Neuronal stem cell (in vitro differentiated cells): ENCODE results near the gene ENAH.

Experiments used
- DNase-seq: peaks from one replicate; pipeline ENCODE4 v3.0.0-alpha.2; 2013; ENCODE audit warnings: low spot score
- H2AFZ ChIP-seq: one replicate; pipeline ENCODE4 v1.6.1; 2013; ENCODE audit warnings: mild to moderate bottlenecking, low read length, inconsistent platforms
- H2AK5ac ChIP-seq: 2 replicates; pipeline ENCODE4 v1.6.1; 2013; ENCODE audit warnings: low read depth, mild to moderate bottlenecking, inconsistent platforms, low read length, moderate library complexity, mixed read lengths
- H2BK120ac ChIP-seq: 2 replicates; pipeline ENCODE4 v1.6.1; 2013; ENCODE audit warnings: low read depth, mild to moderate bottlenecking, inconsistent platforms, low read length, moderate library complexity, mixed read lengths
- H2BK12ac ChIP-seq: one replicate; pipeline ENCODE4 v1.6.1; 2013; ENCODE audit warnings: low read length, inconsistent platforms
- H2BK15ac ChIP-seq: 2 replicates; pipeline ENCODE4 v1.6.1; 2013; ENCODE audit warnings: mild to moderate bottlenecking, low read length, inconsistent platforms, mixed read lengths
- H2BK5ac ChIP-seq: one replicate; pipeline ENCODE4 v1.6.1; 2013; ENCODE audit warnings: inconsistent platforms, mild to moderate bottlenecking, low read length, moderate library complexity
- H3K14ac ChIP-seq: one replicate; pipeline ENCODE4 v1.6.1; 2013; ENCODE audit warnings: low read length, inconsistent platforms
- H3K18ac ChIP-seq: 2 replicates; pipeline ENCODE4 v1.6.1; 2013; ENCODE audit warnings: low read length, inconsistent platforms
- H3K23ac ChIP-seq: 2 replicates; pipeline ENCODE4 v1.6.1; 2013; ENCODE audit warnings: low read depth, mild to moderate bottlenecking, mixed read lengths, low read length, inconsistent platforms; ENCODE audit not compliant: poor library complexity
- H3K27ac ChIP-seq: replicated peaks from 3 replicates; pipeline ENCODE4 v1.5.1; 2013; ENCODE audit warnings: low read length, inconsistent platforms
- H3K27me3 ChIP-seq, 3 experiments: 2 replicates each; pipeline ENCODE4 v1.6.1; 2013; ENCODE audit warnings: low read length in 3 of 3, mild to moderate bottlenecking in 2 of 3, inconsistent platforms in 1 of 3, low read depth in 1 of 3, mixed read lengths in 1 of 3, moderate library complexity in 1 of 3; ENCODE audit not compliant: control insufficient read depth in 3 of 3, insufficient read depth in 3 of 3
- H3K36me3 ChIP-seq, 2 donors: replicated peaks in 1 of 2; 2 replicates each; pipeline ENCODE4 v1.6.1; 2013; ENCODE audit warnings: low read length in 2 of 2; ENCODE audit not compliant: control insufficient read depth in 2 of 2, insufficient read depth in 2 of 2
- H3K4ac ChIP-seq: 2 replicates; pipeline ENCODE4 v1.6.1; 2013; ENCODE audit warnings: inconsistent platforms, mild to moderate bottlenecking, low read length, moderate library complexity
- H3K4me1 ChIP-seq, 2 donors: 1 replicate in 1 of 2; 2 replicates in 1 of 2; pipeline ENCODE4 v1.6.1; 2013; ENCODE audit warnings: low read length in 2 of 2, low read depth in 1 of 2; ENCODE audit not compliant: control insufficient read depth in 2 of 2, insufficient read depth in 1 of 2
- H3K4me2 ChIP-seq: one replicate; pipeline ENCODE4 v1.6.1; 2013; ENCODE audit warnings: mild to moderate bottlenecking, low read length, inconsistent platforms; ENCODE audit not compliant: insufficient read depth, poor library complexity, severe bottlenecking
- H3K4me3 ChIP-seq, 2 donors: 2 replicates each; pipeline ENCODE4 v1.5.1; 2013; ENCODE audit warnings: low read length in 2 of 2, mild to moderate bottlenecking in 2 of 2, inconsistent platforms in 1 of 2, moderate library complexity in 1 of 2
- H3K79me1 ChIP-seq: one replicate; pipeline ENCODE4 v1.6.1; 2013; ENCODE audit warnings: low read depth, mild to moderate bottlenecking, inconsistent platforms, low read length, moderate library complexity
- H3K9ac ChIP-seq: one replicate; pipeline ENCODE4 v1.6.1; 2013; ENCODE audit warnings: mild to moderate bottlenecking, low read depth, low read length, inconsistent platforms; ENCODE audit not compliant: poor library complexity
- H3K9me3 ChIP-seq, 2 donors: replicated peaks in 1 of 2; 2 replicates each; pipeline versions ENCODE3 to v1.6.1; 2013; ENCODE audit warnings: low read length in 2 of 2, mild to moderate bottlenecking in 2 of 2, inconsistent platforms in 1 of 2, low read depth in 1 of 2, mixed read lengths in 1 of 2, moderate library complexity in 1 of 2; ENCODE audit not compliant: control insufficient read depth in 2 of 2, insufficient read depth in 1 of 2
- H4K8ac ChIP-seq: one replicate; pipeline ENCODE4 v1.6.1; 2013; ENCODE audit warnings: low read depth, mild to moderate bottlenecking, inconsistent platforms, low read length, moderate library complexity
- H4K91ac ChIP-seq: one replicate; pipeline ENCODE4 v1.6.1; 2013; ENCODE audit warnings: low read length, low read depth, mild to moderate bottlenecking, inconsistent platforms; ENCODE audit not compliant: poor library complexity
- WGBS, 2 donors: extraction: QIAGEN DNeasy Blood & Tissue Kit; methylation state at CpG; one replicate each; pipeline ENCODE4 v1.1.7; 2013; ENCODE audit warnings: missing lambda C conversion rate in 2 of 2, mixed read lengths in 1 of 2; ENCODE audit not compliant: insufficient read length in 2 of 2, insufficient replicate concordance in 1 of 2; ENCODE audit errors: extremely low coverage in 2 of 2; 5-methylcytosine and 5-hydroxymethylcytosine counted together

ENAH gene

DNA sequence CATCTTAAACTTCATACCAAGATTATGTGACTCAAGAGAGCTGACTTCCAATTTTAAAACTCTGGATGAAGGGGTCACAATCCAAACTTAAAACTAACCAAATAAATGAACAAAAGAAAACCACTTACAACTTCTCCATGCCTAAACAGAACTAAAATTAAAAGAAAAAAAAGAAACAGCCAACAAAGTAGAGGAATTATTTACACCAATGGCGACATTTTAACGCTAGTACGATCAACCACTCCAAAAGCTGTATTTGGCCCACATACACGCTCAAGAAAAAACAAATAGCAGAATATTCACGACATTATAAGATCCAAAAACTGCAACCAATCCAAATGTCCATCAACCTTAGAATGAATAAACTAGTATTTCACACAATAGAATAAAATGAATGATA lies 42.4 kb downstream of the ENAH start:
- H3K4me2 ChIP-seq, result no peak overlapping the region
- no CpG with 5 or more reads among the region's 5 CpGs for whole genome bisulfite sequencing, 2 donors
- H2AFZ ChIP-seq, result no peak overlapping the region
- H3K27me3 ChIP-seq, result no peaks in the 10 kb centered on the region
- peaks cover 0 to 16% of the 10 kb centered on the region in 2 donors for H3K36me3 ChIP-seq
- no peak for DNase-seq
- H3K27ac ChIP-seq, result no peak overlapping the region
- no peak overlapping the region for H2BK12ac ChIP-seq
- H2BK5ac ChIP-seq, result no peak overlapping the region
- H2BK120ac ChIP-seq, result no peak overlapping the region
- no peak overlapping the region for H3K14ac ChIP-seq
- H3K79me1 ChIP-seq, result no peaks in the 10 kb centered on the region
- no peak overlapping the region for H3K23ac ChIP-seq
- no peak overlapping the region for H3K4ac ChIP-seq
- no peak overlapping the region for H2BK15ac ChIP-seq
- no peak overlapping the region for H4K8ac ChIP-seq
- H4K91ac ChIP-seq, result no peak overlapping the region
- H2AK5ac ChIP-seq, result no peak overlapping the region
- no peak overlapping the region for H3K18ac ChIP-seq
- no peak overlapping the region for H3K4me3 ChIP-seq
- H3K9me3 ChIP-seq, result peaks cover 0 to 24% of the 10 kb centered on the region in 2 donors
- H3K4me1 ChIP-seq, result peaks cover 0 to 5% of the 10 kb centered on the region in 2 donors
- H3K9ac ChIP-seq, result no peak overlapping the region

DNA sequence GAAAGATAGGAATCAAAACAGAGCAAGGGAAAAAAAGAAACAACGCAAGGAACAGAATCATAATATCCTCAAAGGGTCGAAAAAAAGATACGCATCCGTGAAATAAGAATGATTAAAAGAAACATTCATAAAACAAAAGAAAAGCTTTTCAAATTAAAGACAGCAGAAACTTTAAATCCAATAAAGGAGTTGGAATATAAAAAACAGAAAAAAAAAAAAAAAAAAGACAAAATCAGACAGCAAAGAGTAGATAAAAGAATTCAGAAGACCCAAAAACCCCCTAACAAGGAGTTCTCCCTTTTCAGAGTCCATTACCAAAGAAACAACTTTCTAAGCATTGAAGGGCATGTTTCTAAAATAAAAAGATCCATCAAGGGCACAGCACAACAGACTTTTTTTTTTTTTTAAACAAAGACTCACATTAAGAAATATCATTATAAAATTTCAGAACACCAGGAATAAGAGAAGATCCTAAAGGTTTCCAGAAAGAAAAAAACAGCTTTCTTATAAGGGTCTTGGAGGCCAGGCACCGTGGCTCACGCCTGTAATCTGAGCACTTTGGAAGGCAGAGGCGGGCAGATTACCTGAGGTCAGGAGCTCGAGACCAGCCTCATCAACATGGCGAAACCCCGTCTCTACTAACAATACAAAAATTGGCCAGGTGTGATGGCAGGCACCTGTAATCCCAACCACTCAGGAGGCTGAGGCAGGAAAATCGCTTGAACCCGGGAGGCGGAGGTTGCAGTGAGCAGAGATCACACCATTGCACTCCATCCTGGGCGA lies 44.7 kb downstream of the ENAH start:
- H3K36me3 ChIP-seq, result peaks cover 0 to 11% of the 10 kb centered on the region in 2 donors
- no peak overlapping the region for H3K23ac ChIP-seq
- no peak overlapping the region for H3K14ac ChIP-seq
- no peaks in the 10 kb centered on the region for H3K27me3 ChIP-seq
- no peak overlapping the region for H3K4me3 ChIP-seq
- H4K91ac ChIP-seq, result no peak overlapping the region
- H2BK15ac ChIP-seq, result no peak overlapping the region
- WGBS, 2 donors, result no CpG with 5 or more reads among the region's 14 CpGs
- H3K9ac ChIP-seq, result no peak overlapping the region
- H3K4me2 ChIP-seq, result no peak overlapping the region
- H3K9me3 ChIP-seq, result peaks cover 0 to 13% of the 10 kb centered on the region in 2 donors
- no peak overlapping the region for H4K8ac ChIP-seq
- no peak overlapping the region for H3K4ac ChIP-seq
- H2AFZ ChIP-seq, result no peak overlapping the region
- no peak overlapping the region for H2BK120ac ChIP-seq
- no peak overlapping the region for H2BK12ac ChIP-seq
- H2AK5ac ChIP-seq, result no peak overlapping the region
- no peak overlapping the region for H3K27ac ChIP-seq
- no peak for DNase-seq
- H3K4me1 ChIP-seq, result peaks cover 3 to 5% of the 10 kb centered on the region in 2 donors
- no peak overlapping the region for H2BK5ac ChIP-seq
- no peak overlapping the region for H3K18ac ChIP-seq
- no peaks in the 10 kb centered on the region for H3K79me1 ChIP-seq

DNA sequence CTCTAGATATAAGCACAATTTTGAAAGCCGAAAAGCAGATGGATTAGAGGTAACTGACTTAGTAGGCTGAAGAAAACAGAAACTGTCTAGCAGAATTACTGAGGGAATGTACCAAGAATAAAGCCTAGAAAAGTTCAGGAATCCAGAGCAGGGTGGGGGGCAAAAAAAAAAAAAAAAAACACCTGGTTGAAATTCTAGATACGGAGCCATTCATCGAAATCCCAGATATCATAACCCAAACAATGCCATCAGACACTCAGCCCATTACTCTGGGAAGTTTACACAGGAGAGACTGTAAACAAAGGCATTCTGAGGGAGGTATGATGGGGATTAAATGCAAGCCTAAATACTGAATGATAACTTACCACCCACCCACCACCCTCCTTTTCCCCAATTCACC lies 45.6 kb downstream of the ENAH start:
- no peak overlapping the region for H4K91ac ChIP-seq
- no peak overlapping the region for H3K27ac ChIP-seq
- H2BK120ac ChIP-seq, result no peak overlapping the region
- H3K27me3 ChIP-seq, result no peaks in the 10 kb centered on the region
- no peak overlapping the region for H2AK5ac ChIP-seq
- H3K4me3 ChIP-seq, result no peak overlapping the region
- no peak overlapping the region for H3K4me2 ChIP-seq
- WGBS, 2 donors, result no CpG with 5 or more reads among the region's 3 CpGs
- H4K8ac ChIP-seq, result no peak overlapping the region
- no peak for DNase-seq
- H2BK5ac ChIP-seq, result no peak overlapping the region
- H3K4ac ChIP-seq, result no peak overlapping the region
- H3K9me3 ChIP-seq, result peaks cover 0 to 13% of the 10 kb centered on the region in 2 donors
- no peaks in the 10 kb centered on the region for H3K79me1 ChIP-seq
- no peak overlapping the region for H3K14ac ChIP-seq
- no peak overlapping the region for H3K9ac ChIP-seq
- H2AFZ ChIP-seq, result no peak overlapping the region
- no peak overlapping the region for H3K18ac ChIP-seq
- peaks cover 0 to 11% of the 10 kb centered on the region in 2 donors for H3K36me3 ChIP-seq
- no peak overlapping the region for H2BK12ac ChIP-seq
- no peak overlapping the region for H3K23ac ChIP-seq
- H3K4me1 ChIP-seq, result peaks cover 3 to 5% of the 10 kb centered on the region in 2 donors
- H2BK15ac ChIP-seq, result no peak overlapping the region

DNA sequence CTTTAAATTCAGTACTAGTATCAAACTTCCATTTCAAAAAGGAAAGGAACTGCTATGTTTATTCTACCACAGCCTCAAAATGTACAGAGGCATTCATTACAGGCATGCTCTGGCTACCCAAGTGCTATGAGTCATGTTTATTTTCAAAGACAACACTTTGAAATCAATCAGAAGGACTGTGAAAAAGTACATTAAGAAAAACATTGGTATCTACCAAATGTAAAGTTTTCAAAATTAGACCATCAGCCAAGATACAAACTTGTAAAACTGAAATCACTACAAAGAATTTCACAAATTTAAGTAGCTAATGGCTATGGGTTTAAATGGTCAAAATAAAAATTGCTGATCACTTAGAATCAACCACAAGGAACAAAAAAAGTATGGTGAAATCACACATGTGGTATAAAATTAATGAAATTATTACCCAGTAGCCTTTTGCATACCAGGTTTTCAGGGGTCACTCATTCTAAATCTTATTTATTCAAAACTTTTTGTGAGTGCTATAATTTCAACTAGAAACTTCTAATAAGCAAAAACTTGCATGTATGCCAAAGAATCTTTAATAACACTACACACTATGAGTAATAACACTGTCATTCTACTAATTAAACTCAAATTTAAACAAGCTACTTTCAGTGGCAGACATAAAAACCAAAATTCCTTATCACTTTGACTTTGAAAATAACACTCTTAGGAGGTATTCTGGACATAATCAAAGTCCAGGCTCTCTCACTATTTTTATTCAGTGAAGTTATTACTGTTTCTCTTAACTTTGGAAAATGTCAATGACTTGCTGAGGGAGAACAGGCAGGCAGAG lies 49.2 kb downstream of the ENAH start:
- Histone ChIP-seq H3K4me2 (no peak overlapping the region), H3K18ac (no peak overlapping the region), H3K4me3 (no peak overlapping the region), H3K23ac (no peak overlapping the region), H2BK120ac (no peak overlapping the region), H4K8ac (no peak overlapping the region), H4K91ac (no peak overlapping the region), H2BK5ac (no peak overlapping the region), H3K9ac (no peak overlapping the region), H2BK15ac (no peak overlapping the region), H3K4ac (no peak overlapping the region), H3K79me1 (peaks cover 1% of the 10 kb centered on the region), H2BK12ac (no peak overlapping the region), H3K14ac (no peak overlapping the region), H3K27ac (no peak overlapping the region), H3K4me1 (peaks cover 3 to 5% of the 10 kb centered on the region in 2 donors), H3K27me3 (no peaks in the 10 kb centered on the region), H2AK5ac (no peak overlapping the region), H2AFZ (no peak overlapping the region), H3K36me3 (peaks cover 0 to 25% of the 10 kb centered on the region in 2 donors), H3K9me3 (peaks cover 4 to 26% of the 10 kb centered on the region in 2 donors)
- no peak for DNase-seq
